ENCODE results near the gene TBCD.
A peak's percentile ranks its signal among the peaks of the same experiment; 100 is the strongest.

The TBCD gene

DNA sequence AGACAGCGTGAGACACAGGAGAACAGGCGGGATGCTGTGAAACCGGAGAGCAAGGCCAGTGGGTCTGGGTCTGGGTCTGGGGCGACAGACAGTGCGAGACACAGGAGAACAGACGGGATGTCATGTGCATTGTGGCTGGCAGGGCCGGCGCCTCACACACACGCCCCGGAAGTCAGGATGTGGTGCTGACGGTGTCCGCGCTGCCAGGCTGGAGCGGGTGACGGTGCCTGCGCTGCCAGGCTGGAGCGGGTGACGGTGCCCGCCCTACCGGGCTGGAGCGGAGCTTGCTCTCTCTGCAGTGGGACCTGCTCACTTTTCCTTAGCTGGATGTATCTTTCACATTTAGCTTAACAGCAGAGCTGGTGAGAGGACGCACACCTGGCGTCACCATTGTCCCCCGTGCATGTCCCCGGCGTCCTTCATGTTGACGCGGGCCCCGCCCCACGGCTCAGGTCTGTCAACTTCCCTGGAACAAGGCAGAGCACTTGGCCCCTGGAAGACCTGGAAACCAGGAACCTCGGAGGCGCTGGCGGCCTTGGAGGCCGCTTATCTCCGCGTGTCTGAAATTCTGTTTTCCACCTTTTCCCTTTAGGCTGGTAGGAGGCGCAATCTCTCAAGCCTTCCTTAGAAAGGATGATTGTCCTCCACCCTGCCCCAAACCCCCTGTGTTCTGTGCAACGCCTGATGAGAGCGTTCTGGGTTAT is 131.0 kb downstream of the TBCD start:
- DNase-seq (ENCODE audit: extremely low read depth in 1 of 2, low read depth in 1 of 2), result peak; percentile 53

DNA sequence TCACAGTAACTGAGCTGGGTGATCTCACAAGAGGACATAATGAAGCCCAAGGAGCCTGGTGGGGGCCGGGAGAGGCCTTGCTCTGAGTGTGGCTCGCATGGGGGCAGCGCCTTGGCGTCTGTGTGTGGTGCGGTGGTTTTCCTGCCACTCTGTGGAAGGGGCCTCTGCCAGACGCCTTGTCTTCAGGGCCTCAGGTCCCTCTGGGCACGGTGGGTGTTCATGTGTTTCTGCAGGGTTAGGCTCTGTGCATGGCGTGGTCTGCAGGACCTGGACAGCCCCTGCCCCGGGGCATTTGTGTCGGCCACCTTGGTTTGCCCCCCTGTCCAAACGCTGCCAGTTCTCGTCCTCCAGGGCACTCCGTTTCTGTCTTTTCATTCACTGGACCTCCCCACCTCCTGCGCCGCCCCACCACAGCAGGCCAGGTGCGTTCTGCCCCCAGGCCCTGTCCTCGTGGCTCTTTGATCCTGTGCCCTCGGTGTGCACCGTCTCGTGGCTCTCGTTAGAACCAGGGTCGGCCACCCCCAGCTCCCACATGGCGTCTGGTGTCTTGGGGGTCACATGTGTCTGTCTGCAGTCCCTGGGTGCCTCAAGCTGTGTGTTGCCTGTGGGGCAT is 131.7 kb downstream of the TBCD start:
- DNase-seq (ENCODE audit: extremely low read depth in 1 of 2, low read depth in 1 of 2), result no peak

DNA sequence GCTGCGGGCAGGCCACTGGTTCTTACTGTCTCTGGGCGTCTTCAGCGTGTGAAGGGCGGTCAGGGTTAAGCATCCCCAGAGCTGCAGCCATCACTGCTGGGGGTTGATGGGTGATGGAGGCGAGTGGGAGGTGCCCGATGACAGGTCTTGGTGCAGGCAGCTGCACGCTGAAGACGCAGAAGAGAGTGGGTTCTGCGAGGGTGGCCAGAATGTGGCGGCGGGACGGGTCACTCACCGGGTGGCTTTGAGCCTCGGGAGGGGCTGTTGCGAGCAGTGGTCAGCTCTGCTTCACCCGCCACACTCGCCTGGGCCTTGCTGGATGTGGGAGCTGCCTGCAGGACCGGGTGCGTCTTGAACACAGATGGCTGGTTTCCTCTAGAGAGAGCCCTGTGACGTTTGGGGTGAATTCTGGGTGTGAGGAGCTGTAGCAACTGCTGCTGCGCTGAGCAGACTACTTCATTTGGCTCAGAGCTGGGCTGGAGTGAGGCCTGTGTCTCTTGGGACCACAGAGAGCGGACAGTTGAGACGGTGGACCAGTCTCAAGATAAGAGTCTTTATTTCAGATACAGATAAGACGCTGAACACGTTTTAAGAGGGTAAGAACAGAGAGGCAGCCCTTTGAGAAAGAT is 132.6 kb downstream of the TBCD start:
- no peak for DNase-seq (ENCODE audit: extremely low read depth in 1 of 2, low read depth in 1 of 2)

DNA sequence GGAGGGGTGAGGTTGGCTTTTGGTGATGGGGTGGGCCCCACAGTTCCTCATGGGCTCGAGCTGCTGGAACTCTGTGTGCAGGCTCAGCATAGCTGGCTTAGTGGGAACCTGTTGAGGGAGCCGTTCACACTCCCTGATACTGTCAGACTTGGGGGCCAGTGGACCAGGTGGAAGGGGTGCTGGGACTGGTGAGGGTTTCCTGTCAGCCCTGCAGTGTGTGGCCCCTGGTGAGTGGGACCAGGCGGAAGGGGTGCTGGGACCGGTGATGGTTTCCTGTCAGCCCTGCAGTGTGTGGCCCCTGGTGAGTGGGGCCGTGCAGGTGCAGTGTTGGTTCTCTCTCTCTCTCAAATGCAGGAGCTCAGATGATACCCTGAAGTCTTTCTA is 133.1 kb downstream of the TBCD start:
- no peak for DNase-seq (ENCODE audit: extremely low read depth in 1 of 2, low read depth in 1 of 2)

DNA sequence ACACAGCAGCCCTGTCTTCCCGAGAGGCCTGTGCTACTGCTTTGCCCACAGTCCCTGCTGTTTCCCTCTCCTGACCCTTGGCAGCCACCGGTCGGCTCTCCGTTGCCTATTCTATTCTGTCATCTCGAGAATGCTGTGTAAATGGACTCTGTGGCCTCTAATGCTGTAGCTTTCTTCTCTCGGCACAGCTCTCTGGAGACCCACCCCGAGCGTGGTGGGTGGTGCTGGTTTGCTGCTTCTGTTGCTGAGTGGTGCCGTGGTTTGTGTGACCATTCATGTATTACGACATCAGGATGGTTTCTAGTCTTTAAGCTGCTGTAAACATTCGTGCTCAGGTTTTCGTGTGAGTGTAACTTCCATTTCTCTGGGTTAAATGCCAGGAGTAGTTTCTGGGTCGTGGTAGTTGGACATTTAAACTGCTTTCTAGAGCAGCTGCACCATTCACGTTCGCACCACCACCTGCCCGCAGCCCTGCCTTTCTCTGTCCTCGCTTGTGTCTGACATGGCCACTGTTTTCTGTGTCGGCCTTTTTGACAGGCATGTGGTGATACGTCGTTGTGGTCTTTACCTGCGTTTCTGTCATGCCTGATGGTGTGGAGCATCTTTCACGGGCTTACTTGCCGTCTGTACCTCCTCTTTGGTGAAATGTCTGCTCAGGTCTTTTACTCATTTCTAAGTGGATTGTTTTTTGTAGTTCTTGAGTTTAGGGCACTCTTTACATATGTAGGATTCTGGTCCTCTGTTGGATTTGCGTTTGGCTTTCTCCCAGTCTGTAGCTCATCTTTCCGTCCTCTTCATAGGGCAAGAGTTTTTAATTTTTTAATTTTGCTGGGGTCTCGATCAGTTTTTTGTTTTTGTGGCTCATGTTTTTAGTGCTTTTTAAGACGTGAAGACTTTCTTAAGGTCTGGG is 135.6 kb downstream of the TBCD start:
- DNase-seq (ENCODE audit: extremely low read depth in 1 of 2, low read depth in 1 of 2), result no peak

DNA sequence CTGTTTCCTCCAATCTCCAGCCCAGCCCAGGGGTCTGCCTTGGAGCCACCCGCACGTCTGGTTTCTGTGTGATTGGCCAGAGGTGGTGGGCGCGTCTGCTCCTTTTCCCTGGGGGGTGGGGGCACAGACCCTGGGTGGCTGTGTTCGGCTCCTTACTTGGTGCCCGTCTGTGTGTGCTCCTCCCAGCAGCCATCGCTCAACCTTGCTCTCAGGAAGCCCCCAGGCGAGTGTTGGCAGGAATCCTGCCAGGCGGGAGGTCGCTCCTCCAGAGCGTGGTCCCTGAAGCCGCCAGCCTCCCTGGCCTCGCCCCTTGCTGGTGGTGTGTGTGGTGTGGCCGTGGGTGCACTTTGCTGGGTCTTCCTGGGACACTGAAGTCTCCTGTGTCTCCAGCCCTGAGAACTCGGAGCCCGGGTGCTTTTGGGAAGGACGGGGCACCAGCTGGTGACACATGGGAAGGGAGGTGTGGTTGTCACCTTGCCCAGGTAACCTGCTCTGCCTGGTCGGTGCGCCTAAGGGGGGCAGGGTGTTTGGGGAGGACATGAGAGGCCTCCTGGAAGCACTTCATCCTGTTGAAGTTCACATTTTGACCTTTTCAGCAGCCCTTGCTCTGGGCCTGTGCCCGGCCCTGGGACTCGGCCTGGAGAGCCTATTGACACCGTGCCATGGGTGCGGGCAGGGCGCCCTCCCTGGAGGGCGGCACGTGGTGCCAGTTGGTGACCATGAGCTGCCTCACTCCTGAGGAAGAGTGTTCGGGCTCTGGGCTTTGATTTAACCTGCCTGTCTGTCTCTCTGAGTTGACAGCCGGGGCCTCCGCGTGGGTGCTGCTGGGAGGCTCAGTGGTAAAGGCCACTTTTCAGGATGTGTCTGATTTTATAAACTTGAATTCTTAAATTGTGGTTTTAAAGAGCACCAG is 137.0 kb downstream of the TBCD start:
- DNase-seq (ENCODE audit: extremely low read depth in 1 of 2, low read depth in 1 of 2), result no peak

DNA sequence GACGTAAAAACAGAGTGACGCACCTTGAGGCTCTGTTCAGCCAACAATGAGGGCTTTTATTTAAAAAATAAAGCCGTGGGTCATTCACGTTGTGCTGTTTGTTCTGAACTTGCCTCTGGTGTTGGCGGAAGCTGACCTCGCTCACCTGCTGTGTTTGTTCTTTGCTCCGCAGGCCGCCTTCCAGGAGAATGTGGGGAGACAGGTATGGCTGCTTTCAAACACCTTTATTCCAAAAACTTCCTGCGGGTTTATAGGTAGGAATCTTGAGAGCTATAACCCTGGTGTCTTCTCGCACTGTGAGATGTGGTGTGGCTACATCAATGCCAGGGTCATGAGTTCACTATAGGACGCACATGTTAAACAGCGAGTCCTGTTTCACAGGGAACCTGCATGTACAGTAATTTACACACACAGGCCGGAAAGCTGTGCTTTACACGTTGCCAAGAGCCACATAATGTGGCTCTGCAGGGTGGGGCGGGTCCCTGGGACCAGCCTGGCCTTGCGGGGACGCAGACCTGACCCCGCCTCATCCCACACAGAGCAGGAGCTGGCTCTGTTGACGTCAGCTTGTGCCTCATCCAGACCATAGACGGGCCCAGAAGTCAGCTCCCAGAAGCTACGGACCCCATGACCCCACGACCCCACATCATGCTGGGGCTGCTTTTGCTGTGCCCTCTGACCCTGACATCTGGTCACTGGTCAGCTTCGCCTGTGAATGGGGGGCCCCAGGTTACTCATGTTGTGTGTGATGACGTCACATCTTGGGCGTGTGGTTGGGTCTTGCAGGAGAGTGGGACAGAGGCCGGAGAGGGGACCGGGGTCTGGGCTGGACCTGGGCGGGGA is 137.9 kb downstream of the TBCD start:
- DNase-seq (ENCODE audit: extremely low read depth in 1 of 2, low read depth in 1 of 2), result no peak

DNA sequence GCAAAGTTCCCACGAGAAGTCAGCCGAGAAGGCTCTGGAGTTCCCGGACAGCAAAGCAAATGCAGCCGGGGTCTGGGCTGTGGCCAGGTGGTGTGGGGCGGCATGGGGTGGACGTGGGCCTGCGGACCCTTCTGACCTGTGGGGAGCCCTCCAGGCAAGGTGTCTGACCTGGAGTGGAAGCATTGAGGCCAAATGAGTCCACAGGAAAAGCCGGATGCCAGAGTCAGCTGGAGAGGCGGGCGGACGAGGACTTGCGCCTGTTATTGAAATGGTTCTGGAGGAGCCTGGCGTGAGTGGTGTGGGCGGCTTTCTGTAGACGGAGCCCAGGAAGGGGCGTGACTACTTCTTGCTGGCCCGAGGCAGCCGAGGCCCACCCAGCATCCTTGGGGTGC is 138.5 kb downstream of the TBCD start:
- no peak for DNase-seq (ENCODE audit: extremely low read depth in 1 of 2, low read depth in 1 of 2)

DNA sequence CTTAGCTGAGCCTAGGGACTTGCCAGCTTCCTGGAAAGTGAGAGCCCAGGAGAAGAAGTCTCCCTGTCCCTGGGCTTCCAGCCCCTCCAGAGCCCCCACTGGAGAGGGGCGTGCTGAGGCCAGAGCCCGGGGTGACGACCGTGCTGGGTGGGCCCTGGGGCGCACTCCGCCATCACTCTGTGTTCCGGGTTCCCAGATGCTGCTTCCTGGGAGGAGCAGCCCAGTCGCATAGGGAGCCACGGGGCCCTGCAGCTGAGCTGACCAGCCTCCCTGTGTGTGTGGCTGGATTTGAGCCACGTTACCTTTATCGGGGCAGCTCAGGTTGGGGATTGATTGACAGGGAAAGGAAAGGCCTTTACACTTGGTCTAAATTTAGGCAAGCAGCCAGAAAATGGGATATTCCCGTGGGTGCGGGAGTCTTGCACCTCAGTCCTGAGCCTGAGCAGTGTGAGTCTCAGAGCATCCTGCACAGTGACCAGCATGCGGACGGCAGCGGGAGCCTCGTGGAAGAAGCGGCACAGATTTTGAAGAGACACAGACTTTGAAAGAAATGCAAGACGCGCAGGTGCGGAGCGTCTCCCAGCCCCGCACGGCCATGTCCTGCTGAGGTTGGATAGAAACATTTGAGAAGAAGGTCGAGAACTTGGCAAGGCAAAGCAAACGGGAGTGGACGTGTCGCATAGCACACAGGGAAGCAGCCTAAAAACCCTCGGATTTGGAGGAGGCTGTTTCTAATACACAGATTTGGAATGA is 139.2 kb downstream of the TBCD start:
- no peak for DNase-seq (ENCODE audit: extremely low read depth in 1 of 2, low read depth in 1 of 2)

DNA sequence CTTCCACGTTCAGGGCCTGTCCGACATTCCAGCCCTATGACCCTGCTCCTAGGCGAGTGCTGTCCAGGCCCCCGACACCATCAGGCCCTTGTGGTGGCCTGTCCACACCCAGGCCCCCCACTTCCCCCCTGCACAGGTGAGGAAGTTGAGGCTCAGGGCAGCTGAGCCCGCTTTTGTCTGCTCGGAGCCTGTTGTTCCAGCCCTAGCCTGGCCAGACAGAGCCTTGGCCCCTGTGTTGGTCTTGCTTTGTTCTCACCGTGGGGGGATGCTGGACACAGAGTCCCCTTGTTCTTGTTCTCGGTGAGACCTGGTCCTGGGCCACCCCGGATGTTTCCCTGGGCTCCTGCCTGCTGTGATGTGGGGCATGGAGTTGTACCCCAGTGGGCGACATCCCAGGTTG is 140.0 kb downstream of the TBCD start:
- no peak for DNase-seq (ENCODE audit: extremely low read depth in 1 of 2, low read depth in 1 of 2)

DNA sequence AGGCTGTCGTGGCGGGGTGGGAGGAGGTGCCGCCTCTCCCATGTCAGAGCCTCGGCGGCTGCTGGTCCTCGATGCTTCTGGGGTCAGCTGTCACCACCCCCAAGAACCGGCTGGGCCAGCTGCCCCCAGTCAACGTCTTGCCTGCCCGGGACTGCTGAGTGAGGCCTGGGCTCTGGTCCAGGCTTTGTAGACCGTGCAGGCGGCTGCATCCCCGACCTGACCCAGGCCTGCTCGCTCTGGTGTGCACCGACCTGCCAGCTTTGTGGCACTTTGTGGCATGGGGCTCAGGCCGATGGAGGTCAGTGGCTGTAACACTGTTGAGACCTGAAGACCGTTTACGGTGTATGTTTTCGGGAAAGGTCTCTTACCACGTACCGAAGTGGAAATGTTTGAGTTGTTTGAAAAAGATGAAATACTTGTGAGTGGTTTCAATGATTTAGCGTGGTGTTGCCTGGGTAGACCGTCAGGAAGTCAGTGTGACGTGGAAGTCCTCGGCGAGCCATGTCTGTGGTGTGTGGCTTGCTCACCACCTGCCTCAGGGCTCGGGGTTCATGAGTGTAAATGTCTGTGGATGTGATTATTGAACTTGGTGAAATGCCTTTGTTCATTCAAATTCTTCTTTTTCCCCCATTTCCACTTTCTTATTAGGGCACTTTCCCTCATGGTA is 141.2 kb downstream of the TBCD start:
- peak in 1 of 2 donors; percentile 66 for DNase-seq (ENCODE audit: extremely low read depth in 1 of 2, low read depth in 1 of 2)

DNA sequence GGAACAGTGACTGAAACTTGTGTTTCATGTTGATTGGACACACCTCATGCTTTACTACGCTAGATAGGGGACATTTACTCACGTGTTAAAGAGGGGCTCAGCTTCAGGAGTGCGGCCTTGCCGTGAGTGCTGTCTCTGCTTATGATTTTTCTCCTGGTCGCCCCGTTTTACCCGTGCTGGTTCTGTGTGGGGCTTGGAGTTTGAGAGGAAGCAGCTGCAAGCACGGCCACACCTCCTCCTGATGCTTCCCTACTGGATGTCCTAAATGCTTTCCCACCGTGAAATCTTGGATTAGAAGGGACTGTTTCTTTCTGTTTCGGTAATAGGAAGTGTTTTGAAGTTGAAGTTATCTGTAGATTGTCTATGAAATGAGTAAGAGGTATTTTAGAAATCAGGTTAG is 141.9 kb downstream of the TBCD start:
- no peak for DNase-seq (ENCODE audit: extremely low read depth in 1 of 2, low read depth in 1 of 2)

DNA sequence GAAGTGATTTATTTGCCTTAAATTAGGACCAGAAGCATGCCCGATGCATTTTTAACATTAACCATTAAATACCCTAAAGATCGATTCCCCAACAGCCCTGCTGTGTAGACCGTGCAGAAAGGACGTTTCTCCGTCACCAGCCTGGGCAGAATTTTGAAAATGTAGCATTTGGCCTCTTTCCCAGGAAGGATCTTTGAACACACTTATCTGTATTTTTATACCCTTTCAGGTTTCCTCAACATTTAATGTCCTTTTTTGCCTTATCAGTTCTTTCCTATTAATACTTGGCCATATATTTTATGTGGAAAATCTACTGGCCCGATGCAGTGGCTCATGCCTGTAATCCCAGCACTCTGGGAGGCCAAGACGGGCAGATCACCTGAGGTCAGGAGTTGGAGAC is 142.5 kb downstream of the TBCD start:
- no peak for DNase-seq (ENCODE audit: extremely low read depth in 1 of 2, low read depth in 1 of 2)

DNA sequence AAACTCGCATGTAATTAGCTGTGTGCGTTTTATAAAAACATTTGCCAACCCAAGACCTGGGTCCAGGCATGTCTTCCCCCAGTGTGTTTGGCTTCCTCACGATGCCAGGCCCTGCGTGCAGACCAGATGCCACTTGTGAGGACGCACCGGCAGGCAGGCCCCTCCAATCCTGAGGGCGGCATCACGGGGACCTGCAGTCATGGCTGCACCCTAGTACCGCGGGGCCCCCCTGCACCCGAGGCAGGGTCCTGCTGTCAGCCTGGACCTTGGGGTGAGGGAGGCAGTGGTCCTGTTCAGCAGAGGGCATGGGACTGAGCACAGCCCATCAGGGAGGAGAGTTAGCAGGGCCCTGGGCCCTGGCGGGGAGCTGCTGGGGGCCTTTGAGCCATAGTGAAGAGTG is 143.2 kb downstream of the TBCD start:
- no peak for DNase-seq (ENCODE audit: extremely low read depth in 1 of 2, low read depth in 1 of 2)

DNA sequence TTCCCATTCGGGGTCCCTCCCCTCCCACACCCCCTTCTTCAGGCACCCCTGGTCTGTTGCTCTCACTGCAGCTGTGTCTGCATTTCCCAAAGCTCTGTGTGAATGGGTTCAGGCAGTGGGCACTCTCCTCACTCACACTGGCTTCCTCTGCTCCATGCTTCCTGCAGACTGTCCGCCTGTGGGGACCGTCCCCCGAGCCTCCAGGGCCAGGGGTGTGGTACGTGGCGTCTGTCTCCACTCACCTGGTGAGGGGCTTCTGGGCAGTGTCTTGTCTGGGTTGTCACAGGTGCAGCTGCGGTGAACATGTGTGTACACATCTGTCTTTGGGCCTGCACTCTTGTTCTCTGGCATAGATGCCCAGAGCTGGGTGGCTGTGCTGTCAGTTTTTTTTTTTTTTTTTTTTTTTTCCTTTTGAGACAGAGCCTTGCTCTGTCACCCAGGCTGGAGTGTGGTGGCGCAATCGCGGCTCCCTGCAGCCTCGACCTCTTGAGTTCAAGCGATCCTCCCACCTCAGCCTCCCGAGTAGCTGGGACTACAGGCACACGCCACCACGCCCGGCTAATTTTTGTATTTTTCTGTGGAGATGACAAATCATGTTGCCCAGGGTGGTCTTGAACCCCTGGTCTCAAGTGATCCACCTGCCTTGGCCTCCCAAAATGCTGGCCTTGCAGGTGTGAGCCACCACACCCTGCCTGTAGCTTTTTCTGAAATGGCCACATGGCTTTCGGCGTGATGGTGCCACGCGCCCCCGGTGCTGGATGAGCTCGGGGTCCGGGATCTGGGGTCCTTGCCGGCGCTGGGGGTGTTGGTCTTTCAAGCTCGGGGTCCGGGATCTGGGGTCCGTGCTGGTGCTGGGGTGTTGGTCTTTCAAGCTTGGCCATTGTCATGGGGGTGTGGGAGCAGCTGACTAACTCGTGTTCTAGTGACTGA is 144.5 kb downstream of the TBCD start:
- no peak for DNase-seq (ENCODE audit: extremely low read depth in 1 of 2, low read depth in 1 of 2)

DNA sequence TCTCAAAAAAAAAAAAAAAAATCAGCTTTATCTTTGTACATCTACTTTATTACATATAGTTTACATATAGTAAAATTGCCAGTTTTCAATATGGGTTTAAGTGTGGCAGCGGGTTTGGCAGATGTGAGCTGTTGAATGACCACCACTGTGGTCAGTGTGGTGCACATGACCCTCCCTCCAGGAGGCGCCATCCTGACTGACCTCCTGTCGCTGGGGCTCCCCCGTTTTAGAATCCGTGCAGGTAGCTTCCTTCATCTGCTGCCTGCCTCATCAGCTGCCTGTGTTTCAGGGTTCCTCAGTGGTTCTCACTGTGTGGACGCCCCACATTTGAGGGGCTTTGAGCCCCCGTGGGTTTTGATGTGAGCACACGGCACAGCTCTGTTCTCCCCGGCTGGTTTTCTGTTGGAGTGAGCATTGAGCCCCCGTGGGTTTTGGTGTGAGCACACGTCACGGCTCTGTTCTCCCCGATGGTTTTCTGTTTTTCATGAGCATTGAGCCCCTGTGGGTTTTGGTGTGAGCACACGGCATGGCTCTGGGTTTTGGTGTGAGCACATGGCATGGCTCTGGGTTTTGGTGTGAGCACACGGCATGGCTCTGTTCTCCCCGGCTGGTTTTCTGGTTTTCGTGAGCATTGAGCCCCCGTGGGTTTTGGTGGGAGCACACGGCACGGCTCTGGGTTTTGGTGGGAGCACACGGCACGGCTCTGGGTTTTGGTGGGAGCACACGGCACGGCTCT is 145.8 kb downstream of the TBCD start:
- DNase-seq (ENCODE audit: extremely low read depth in 1 of 2, low read depth in 1 of 2), result no peak
